NCI-H524 treated with DMSO at 0.1 percent for 48 hours (cell line): ENCODE results near the gene THEM5.
"Not testable (repeated sequence)": the region's sequence is repeated elsewhere in the genome, so short reads cannot be mapped to it uniquely, and the experiment has no call there.

ENCODE experiments used
- DNase-seq: peaks from one replicate; lab custom pipeline; 2025; lab: John Stamatoyannopoulos, UW

THEM5 gene

DNA sequence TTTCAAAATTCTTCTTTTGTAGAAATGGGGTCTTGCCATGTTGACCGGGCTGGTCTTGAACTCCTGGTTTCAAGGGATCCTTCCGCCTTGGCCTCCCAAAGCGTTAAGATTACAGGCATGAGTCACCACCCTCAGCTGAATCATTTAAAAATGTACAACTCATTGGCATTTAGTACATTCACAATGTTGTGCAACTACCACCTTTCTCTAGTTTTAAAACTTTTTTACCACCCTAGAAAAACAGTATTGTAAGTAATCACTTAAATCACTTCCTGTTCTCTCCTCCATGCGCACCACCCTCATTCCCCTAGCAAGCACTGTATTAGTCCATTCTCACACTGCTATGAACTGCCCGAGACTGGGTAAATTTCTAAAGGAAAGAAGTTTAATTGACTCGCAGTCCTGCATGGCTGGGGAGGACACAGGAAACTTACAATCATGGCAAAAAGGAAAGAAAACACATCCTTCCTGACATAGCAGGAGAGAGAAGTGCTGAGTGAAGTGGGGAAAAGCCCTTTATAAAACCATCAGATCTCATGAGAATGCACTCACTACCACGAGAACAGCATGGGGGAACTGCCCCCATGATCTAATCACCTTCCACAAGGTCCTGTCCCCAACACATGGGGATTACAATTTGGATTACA, 14.4 kb upstream of the THEM5 start:
- DNase-seq = no peak

DNA sequence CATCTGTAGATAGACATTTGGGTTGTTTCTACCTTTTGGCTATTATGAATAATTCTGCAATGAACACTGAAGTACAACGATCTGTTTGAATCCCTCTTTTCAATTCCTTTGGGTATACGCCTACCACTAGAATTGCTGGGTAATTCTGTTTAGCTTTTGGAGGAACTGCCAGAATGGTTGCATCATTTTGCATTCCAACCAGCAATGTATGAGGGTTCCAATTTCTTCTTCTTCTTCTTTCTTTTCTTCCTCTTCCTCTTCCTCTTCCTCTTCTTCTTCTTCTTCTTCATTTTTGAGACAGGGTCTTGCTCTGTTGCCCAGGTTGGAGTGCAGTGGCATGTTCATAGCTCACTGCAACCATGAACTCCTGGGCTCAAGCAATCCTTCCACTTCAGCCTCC, 13.8 kb upstream of the THEM5 start:
- no peak for DNase-seq

DNA sequence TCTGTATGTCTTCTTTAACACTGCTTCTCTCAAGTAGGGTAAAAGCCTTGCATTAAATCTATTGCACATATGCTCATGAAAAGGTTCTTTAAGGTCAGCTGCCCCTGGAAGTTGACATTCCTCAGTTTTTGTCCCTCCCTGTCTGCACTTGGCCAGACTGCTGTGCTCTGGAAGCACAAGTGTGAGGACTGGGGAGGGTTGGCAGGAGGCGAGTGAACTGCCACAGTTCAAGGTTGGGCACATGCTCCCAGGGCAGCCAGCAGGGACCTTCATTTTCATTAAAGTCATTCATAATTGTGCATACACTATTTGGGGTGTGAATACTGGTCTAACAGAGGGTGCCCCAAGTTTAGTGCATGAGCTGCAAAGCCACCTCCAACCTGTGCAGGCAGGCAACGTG, 10.9 kb upstream of the THEM5 start:
- no peak for DNase-seq

DNA sequence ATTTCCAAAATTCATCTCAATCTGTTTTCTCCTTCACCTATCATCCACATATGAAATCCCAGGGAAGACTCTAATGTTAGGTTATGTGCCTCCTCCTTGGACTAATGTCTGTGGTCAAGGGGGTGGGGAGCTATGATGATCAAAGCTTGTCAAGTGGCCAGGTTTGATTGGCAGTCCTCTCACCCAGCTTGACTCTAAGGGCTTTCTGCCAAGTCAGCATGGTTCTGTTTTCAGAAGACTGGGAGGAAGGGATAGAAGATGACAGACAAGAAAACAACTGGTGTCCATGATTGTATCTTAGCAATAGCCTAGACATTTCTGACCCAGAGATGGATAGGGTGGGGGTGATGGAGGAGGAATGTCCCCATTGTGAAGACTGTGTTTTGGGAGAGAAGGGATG, 9.1 kb upstream of the THEM5 start:
- no peak for DNase-seq

DNA sequence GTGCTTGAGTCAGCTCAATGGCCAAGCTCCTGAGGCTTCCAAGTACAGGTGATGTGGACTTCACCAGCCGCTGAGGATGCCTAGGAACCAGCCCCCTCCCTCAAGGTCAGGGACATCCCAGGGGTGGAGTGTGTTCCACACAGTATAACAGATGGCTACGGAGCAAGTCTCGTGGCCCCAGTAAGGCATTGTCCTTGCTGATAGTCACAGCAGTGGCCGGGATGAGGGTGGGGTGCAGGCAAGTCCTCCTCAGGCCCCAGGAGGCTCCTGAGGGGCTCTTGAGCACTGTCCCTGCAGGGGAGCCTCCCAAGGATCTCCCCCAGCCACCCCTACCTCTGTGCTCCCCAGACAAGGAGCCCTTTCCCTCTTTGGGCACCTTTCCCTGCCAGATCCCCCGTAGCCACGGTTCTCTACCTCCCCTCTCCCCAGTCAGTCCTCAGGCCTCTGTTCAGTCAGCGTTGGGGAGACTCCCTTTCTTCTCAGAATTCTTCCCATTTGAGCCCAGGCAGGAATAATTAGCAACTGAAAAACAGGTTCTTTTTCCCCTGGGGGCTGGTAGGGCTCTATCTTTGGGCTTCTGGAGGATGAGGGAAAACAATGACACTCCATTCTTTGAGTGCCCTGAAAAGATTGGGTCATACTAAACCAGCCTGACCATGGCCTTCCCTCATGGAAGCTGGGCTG, 7.1 kb upstream of the THEM5 start:
- DNase-seq = no peak

DNA sequence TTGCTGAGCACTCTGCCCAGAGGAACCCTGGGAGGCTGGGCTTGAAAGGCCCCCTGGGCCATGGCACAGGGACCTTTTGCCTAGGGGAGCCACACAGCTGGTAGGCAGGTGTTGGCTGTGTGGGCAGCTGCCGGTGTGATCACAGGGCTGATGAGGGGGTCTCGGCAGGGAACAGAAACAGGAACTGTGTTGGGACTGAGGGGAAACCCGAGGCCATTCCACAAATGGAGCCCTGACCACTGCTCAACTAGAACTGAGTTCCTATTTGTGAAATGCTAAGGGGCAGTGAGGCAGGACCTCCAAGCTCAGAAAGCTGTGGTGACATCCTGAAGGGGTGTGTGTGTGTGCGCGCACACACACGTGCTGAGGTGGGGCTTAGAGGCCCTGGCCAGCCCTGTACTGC, 6.4 kb upstream of the THEM5 start:
- no peak for DNase-seq

DNA sequence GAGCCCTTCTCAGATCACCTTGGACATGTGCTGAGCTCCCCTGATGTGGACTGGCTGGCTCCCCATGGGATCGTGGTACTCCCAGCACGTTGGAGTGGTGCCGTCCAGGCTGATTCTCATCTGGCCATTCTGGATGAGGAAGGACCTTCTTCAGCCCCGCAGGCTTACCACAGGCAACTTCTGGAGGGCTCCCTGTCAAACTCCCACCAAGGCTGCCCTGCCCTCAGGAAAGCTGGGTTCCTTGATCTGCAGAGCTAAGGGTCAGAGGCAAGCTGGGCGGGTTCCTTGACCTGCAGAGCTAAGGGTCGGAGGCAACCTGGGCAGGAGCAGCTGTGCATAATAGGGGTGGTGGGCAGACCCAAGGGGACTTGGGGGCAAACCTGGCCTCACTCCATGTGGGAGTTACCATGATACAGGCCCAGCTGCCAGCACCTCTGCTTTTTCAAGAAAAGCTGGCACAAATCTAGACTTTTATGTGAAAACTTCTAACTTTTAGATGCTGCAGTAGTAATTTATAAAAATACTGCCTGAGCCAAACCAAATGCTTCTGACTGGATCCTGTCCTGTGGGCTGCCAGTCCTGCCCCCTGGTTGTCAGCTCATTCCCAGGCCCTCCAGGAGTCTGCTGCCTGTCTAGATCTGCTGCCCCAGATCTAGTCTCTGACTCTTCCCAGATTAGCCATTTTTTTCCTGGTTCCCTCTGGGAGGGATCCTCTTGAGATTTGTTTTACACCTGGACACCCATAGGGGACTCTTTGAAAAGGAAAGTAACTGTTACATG, 5.6 kb upstream of the THEM5 start:
- DNase-seq = no peak

DNA sequence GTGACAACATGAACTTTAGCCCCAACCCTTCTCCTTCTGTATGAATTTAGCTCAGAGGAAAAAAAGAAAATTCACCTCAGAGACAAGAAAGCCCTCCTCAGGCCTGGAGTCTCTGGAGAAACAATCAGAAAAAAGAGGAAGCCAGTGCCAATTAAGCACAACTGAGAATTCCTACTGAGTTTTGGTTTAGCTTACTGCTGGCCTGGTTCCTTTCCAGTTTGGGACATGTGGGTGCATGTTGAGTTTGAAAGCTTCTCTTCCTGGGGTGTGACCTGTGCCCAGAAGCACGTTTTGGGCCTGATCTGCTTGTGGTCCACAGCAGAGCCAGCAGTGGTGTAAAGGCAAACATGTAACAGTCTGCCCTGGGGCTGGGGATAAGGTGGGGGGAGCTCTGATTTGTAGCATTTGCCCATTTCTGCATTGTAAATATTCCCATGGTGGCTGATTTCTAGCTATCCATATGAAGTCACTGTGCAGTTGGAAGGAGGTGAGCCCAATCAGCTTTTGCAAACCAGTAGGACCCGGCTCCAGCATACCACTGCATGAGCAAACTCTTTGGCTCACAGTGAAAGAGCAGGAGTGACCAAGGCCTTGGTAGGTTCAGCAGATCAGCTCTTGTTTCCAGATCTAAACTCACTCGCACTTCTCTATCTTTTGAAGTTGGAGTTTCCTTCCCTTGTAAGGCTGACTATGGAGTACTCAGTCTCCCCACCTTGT, 4.7 kb upstream of the THEM5 start:
- no peak for DNase-seq

DNA sequence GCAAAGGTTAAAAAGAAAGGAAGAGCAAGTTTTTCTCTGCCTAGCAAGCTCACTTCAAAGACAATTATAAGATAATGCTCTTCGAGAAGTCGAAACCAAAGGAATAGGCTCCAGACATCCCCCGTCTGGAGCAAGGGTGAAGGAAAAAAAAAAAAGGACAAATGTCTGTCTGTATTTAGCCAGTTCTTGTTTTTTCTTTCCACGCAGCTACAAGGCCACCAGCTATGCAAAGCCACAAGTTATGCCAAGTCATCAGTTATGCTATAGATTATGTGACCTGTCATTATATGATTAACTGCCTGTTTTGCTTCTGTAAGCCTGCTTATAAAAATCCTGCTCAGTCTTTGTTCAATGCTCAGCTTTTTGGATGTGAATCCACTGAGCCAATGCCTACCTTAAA, 2.4 kb upstream of the THEM5 start:
- DNase-seq = no peak

DNA sequence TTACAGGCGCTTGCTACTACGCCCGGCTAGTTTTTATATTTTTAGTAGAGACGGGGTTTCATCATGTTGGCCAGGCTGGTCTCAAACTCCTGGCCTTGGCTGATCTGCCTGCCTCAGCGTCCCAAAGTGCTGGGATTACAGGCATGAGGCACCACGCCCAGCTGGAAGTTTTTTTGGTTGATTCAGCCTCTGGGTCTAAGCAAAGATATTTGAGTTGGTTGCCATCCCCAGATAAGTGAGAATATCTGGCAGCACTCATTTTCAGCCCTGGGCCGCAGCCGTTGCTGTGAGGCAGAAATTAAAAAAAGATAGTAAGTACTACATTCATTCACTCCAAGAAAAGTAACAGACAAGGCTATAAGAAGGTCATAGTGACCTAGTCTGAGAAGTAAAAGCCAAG, 2.0 kb upstream of the THEM5 start:
- not testable (repeated sequence) for DNase-seq

DNA sequence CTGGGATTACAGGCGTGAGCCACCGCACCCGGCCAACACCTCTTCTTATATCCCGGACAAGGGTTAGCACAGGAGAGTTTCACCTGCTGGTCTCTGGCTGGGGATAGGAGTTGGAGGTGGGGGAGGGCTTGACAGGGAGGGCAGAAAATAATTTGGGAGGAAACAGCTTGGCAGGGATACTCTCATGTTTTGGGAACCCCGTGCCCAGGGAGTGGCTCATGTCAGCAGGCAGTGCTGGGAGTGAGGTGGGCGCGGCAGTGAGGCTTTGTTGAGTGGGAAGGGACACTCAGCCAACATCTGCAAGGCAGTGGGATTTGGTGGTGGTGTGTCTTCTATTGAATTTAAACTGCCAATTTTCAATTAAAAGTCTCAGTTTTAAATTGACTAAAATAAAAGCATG, 1.1 kb upstream of the THEM5 start:
- no peak for DNase-seq

DNA sequence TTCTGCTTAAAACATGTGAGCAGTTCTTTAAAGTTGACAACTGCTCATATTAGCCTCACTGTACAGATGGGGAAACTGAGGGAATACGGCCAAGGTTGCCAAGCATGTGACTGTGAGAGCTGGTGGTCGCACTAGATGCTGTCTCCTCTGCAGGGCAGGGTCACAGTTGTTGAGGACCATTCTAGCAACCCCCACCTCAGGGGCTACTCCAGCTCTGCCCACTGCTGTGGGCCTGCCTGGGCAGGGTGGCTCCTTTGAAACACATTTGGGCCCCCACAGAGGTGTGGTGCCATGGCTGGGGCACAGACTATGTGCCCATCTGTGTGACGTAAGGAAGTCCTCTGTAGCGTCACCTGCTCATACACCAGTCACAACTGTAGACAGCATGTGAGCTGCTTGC, 779 bp downstream of the THEM5 start:
- DNase-seq = no peak

DNA sequence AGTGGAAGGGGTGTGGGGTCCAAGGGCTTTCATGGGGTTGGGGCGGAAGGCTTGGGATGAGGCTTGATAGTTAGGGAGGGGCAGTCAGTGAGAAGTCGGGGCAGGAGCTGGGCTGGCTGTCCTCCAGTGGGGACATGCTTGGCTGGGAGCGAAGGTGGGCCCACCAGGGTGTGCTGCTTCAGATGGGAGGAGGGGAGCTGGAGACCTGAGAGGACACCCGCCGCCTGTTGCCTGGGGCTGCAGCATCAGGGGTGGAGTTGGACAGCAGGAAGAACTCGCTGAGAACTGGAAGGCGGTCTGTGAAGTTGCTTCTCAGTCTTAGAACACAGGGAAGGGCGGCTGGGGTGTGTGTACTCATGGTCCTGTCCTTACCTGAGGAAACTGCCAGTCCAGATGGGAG, 1.6 kb downstream of the THEM5 start:
- DNase-seq = no peak

DNA sequence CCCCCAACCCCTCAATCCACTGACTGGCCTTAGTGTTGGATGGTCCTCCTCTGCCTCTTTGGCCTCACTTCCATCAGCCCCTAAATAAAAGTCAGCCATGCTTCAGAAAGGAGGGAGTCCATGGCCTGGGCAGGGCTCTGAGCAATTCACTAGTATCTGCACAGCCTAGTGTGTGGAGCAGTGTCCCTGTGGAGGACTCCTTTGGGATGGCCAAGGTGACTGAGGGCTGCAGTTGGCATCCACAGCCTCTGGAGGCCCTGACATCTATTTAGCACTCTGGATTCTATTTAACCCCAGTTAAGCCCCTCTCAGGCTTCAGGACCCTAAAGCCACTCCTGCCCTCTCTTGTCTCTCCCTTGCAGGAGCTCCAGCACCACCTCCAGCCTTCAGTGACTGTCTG, 3.6 kb downstream of the THEM5 start:
- DNase-seq = no peak

DNA sequence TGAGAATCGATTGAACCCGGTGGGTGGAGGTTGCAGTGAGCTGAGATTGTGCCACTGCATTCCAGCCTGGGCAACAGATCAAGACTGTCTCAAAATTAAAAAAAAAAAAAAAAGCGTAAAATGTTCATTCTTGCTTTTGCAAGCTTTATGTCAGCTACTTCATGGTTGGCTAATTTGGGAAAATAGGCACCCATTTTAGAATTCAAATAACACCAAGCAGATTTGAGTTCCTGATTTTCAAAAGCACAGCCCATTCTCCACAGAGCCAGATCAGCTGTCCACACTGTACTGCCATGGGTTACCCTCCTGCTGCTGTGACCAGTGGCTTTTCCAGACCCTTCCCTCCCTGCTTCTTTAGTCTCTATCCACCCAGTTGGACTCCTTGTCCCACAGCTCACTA, 4.4 kb downstream of the THEM5 start:
- DNase-seq = no peak

DNA sequence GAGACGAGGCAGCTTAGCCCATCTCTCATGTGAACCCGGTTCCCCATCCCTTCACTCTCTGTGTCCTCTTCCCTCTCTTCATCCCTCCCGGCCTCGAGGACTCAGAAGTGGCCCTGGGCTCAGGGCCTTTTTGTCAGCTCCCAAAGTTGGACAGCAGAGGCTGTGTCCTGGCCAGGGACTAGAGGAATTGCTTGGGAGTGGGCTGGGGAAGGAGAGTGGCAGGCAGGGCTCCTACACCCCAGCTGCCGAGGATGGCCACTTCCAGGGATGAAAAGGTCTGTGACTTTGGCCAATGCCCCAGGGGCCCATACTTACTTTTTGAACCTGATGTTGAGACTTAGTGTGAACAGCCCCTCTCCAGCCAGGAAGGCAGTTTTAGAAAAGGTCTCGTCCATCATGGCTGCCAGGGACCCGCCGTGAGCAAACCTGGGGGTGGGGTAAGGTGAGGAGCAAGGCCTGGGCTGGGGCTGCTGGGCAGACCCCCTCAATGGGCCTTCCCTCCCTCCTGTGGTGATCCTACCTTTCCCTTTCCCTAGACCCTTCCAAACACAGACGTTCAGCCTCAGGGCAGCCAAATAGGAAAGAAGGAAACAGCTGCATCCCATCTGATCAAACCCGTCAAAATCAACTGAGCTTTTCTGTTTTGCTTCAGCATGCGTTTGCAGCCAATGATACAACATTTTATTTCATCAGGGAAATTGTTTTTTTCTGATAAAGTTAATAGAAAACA, 5.5 kb downstream of the THEM5 start:
- DNase-seq = no peak

DNA sequence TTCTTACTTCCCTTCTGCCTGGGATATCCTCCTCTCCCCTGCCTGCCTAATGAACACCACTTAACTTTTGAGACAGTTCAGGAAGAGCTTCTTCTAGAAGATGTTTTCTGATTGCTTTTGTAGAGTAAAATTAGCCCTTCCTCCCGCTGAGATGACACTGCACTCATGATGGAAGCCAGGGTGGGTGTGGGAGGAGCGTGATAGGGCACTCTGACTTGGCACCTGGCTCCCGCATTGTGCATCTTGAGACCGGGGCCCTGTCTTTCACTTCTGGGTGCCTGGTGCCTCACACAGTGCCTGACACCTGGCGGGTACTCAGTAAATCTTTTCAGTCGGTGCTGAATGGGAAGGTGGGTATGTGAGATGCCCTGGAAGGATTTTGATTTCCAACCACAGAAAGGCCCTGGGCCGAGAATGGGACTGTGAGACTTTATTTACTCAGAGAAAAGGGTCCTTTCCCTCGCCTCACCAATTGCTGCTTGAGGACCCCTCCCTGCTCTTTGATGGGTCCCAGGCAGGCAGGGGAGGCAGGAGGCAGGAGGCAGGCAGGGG, 6.8 kb downstream of the THEM5 start:
- no peak for DNase-seq

DNA sequence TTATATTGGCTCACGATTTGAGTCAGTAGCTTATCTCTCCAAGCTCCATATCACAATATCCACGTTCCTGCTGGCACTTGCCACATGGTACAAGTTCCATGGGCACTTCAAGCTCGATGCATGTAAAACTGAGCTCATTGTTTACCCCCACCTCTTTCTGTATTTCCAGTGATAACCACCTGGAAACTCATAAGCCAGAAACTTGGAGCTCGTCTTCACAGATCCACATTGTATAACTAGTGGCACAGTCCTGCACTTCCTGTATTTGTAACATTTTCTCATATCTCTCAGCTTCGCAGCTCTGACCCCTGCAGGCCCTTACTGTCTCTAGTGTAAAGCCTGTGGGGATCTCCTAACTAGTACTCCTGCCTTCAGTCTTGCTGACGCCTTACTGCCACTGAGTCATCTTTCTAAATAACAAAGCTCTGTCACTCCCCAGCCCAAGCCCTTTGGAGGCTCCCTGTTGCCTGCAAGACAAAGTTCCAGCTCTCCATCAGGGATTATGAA, 7.4 kb downstream of the THEM5 start:
- no peak for DNase-seq

DNA sequence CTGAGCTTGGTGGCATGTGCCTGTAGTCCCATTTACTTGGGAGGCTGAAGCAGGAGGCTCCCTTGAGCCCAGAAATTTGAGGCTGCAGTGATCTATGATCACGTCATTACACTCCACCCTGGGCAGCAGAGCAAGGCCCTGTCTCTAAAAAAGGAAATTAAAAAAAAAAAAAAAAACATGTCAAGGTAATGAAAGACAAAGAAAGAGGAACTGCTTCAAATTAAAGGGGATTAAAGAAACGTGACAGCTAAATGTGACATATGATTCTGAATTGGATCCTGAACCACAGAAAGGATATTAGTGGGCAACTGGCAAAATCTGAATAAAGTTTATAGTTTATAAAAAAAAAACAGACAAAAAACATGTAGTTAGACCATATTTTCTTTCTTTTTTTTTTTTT, 10.1 kb downstream of the THEM5 start:
- DNase-seq = no peak

DNA sequence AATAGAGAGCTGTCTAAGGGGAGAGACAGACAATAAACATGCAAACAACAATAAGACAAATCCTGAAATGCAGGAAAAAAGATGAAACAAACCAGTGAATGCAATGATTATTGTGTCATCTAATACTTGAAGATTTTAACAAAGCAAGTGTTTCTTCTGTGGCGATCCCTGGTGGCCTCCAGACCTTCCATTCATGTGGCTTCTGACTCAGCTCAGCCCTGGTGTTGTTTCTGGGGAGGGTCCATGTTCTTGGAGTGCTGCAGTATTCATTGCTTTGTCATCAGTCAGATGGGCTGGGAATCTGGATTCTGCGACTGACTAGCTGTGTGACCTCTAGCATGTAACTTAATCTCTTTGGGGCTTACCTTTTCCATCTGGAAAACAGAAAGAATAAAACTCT, 12.4 kb downstream of the THEM5 start:
- DNase-seq = no peak

DNA sequence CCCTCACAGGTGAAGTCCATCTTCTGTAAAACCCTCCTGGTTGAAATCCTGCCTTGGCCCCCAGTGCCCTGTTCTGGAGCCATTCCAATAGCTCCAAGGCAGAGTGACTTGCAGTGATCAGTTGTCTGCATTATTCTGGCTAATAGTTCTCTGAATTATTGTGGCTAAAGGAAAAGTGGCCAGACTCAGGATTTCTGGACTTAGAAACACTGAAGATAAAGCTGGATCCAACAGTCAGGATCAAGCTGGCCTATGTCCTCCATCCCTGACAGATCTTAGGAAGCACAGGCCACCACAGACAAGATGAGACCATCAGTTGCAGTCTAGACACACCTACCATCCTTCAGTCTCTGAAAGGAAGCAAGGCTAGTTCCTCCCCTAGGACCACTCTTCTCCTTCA, 13.1 kb downstream of the THEM5 start:
- no peak for DNase-seq
